Hepatocyte (in vitro differentiated cells): Measurements from ENCODE around the gene WDR45.

Source experiments
- CTCF ChIP-seq: fragments of 200-600 bp; sonication (generic); IDR thresholded peaks from 2 replicates; pipeline ENCODE4 v1.5.1; 2016; ENCODE audit warnings: antibody characterized with exemption, mild to moderate bottlenecking; ENCODE audit not compliant: poor library complexity
- EZH2 ChIP-seq: fragments of 200-600 bp; sonication (generic); IDR thresholded peaks from 2 replicates; pipeline ENCODE4 v1.6.1; 2016; ENCODE audit warnings: antibody characterized with exemption, mild to moderate bottlenecking, borderline replicate concordance

- TF ChIP-seq EZH2 (no peak), CTCF (no peak)
Measured at GRCh38 chrX:49116716-49117115, 37.0 kb upstream of the WDR45 start.
